GM23338 (cell line): ENCODE data around the gene DMD. TPM values are rescaled to one million over a fixed set of nuclear protein-coding genes. Genes with fewer than 3 reads are reported as not detected.
A peak's percentile ranks its signal among the peaks of the same experiment; 100 is the strongest.

Experiments
- ATAC-seq: fragments of 200-7000 bp; cut with Tn5 transposase; 3 replicates; pipeline ENCODE4 v1.9.1; 2020
- DNase-seq: peaks from one replicate; pipeline ENCODE4 v3.0.0-alpha.2; 2015; ENCODE audit warnings: low spot score
- H2AFZ ChIP-seq: fragments of 200-600 bp; sonication (generic); 2 replicates; pipeline ENCODE4 v1.8.0; 2016; ENCODE audit warnings: antibody characterized with exemption, mild to moderate bottlenecking, moderate library complexity
- H3F3A ChIP-seq: fragments of 200-600 bp; sonication (generic); replicated peaks from 2 replicates; pipeline ENCODE4 v1.8.0; 2017; ENCODE audit warnings: antibody characterized with exemption, mixed run types, low read depth
- H3K27ac ChIP-seq: fragments of 200-600 bp; sonication (generic); 2 replicates; pipeline ENCODE4 v1.6.1; 2016; ENCODE audit warnings: low read depth
- H3K27me3 ChIP-seq: fragments of 200-600 bp; sonication (generic); 2 replicates; pipeline ENCODE4 v1.8.0; 2016; ENCODE audit warnings: mild to moderate bottlenecking, mixed run types, moderate library complexity; ENCODE audit not compliant: insufficient read depth
- H3K36me3 ChIP-seq: fragments of 200-600 bp; sonication (generic); 2 replicates; pipeline ENCODE4 v1.8.0; 2016; ENCODE audit warnings: mild to moderate bottlenecking; ENCODE audit not compliant: insufficient read depth
- H3K4me1 ChIP-seq: fragments of 200-600 bp; sonication (generic); 2 replicates; pipeline ENCODE4 v1.8.0; 2016; ENCODE audit warnings: mild to moderate bottlenecking, moderate library complexity; ENCODE audit not compliant: insufficient read depth
- H3K4me2 ChIP-seq: fragments of 200-600 bp; sonication (generic); 2 replicates; pipeline ENCODE4 v1.7.1; 2017; ENCODE audit warnings: mixed run types
- H3K4me3 ChIP-seq: fragments of 200-600 bp; sonication (generic); 2 replicates; pipeline ENCODE4 v1.6.1; 2016; ENCODE audit warnings: mixed run types
- H3K79me2 ChIP-seq: fragments of 200-600 bp; sonication (generic); replicated peaks from 2 replicates; pipeline ENCODE4 v1.8.0; 2017; ENCODE audit warnings: mild to moderate bottlenecking; ENCODE audit not compliant: insufficient read depth
- H3K9me2 ChIP-seq: fragments of 200-600 bp; sonication (generic); 2 replicates; pipeline ENCODE4 v1.8.0; 2017; ENCODE audit not compliant: insufficient read depth
- H4K20me1 ChIP-seq: fragments of 200-600 bp; sonication (generic); replicated peaks from 2 replicates; pipeline ENCODE4 v1.8.0; 2017; ENCODE audit warnings: mild to moderate bottlenecking; ENCODE audit not compliant: insufficient read depth
- H3K27ac Mint-ChIP-seq: 2 replicates; pipeline ENCODE4 v1.8.0; 2020; ENCODE audit warnings: inconsistent platforms, mild to moderate bottlenecking, moderate library complexity, mixed read lengths
- H3K27me3 Mint-ChIP-seq: 3 replicates; pipeline ENCODE4 v1.8.0; 2022; ENCODE audit warnings: low read depth, mild to moderate bottlenecking, moderate library complexity, mixed read lengths, inconsistent platforms; ENCODE audit not compliant: insufficient read depth, poor library complexity
- H3K36me3 Mint-ChIP-seq: 3 replicates; pipeline ENCODE4 v1.8.0; 2021; ENCODE audit warnings: low read depth, mild to moderate bottlenecking, inconsistent platforms, moderate library complexity, mixed read lengths
- H3K4me1 Mint-ChIP-seq: 3 replicates; pipeline ENCODE4 v1.8.0; 2020; ENCODE audit warnings: mild to moderate bottlenecking, inconsistent platforms, mixed read lengths
- H3K4me3 Mint-ChIP-seq: 3 replicates; pipeline ENCODE4 v1.8.0; 2021; ENCODE audit warnings: moderate library complexity, mild to moderate bottlenecking, inconsistent platforms, mixed read lengths
- H3K9me3 Mint-ChIP-seq: 3 replicates; pipeline ENCODE4 v1.8.0; 2020; ENCODE audit warnings: moderate library complexity, mild to moderate bottlenecking, inconsistent platforms, mixed read lengths
- CREB1 ChIP-seq: fragments of 250-450 bp; sonication (Bioruptor Pico); IDR thresholded peaks from 2 replicates; pipeline ENCODE4 v1.5.0; 2020; ENCODE audit warnings: low read depth, mild to moderate bottlenecking, moderate library complexity
- ZNF114 ChIP-seq: fragments of 250-450 bp; sonication (Bioruptor Pico); IDR thresholded peaks from 2 replicates; pipeline ENCODE4 v1.5.0; 2020; ENCODE audit warnings: mild to moderate bottlenecking, moderate library complexity
- ZNF331 ChIP-seq: fragments of 250-450 bp; sonication (Bioruptor Pico); IDR thresholded peaks from 2 replicates; pipeline ENCODE4 v1.5.0; 2020; ENCODE audit warnings: low read depth, mild to moderate bottlenecking, moderate library complexity
- ZNF462 ChIP-seq: fragments of 250-450 bp; sonication (Bioruptor Pico); IDR thresholded peaks from 2 replicates; pipeline ENCODE4 v1.5.0; 2020; ENCODE audit warnings: mild to moderate bottlenecking, moderate library complexity
- polyA plus RNA-seq: library from polyadenylated mRNA; unstranded; fragments of >200 nt; fragmentation: Nextera tagmentation; extraction: Ambion mirVana; gene quantifications from 2 replicates; pipeline ENCODE4 v1.2.1, GENCODE V29; 2016
- total RNA-seq: library from RNA; depleted of rRNA; stranded (reverse); fragments of >200 nt; shearing (Covaris generic); gene quantifications from 2 replicates; pipeline ENCODE4 v1.2.3, GENCODE V29; 2014
- TF ChIP-seq, protein P1 (sequence below), 2 experiments: fragments of 200-600 bp in 1 of 2; sonication (generic) in 1 of 2; conservative IDR thresholded peaks; 2 replicates each; pipeline versions ENCODE4 v1.5.1 to v1.6.1; 2016 to 2017; ENCODE audit warnings: antibody characterized with exemption in 2 of 2, low read depth in 2 of 2, mild to moderate bottlenecking in 2 of 2, moderate library complexity in 1 of 2
- TF ChIP-seq, protein P2 (sequence below): IDR thresholded peaks from one replicate; pipeline ENCODE4 v1.6.1; 2018; ENCODE audit warnings: antibody characterized with exemption; ENCODE audit not compliant: unreplicated experiment

Gene DMD
- total and polyA plus RNA-seq, 2 experiments from 2014 or later, result 4.5 to 7.6 TPM

DNA sequence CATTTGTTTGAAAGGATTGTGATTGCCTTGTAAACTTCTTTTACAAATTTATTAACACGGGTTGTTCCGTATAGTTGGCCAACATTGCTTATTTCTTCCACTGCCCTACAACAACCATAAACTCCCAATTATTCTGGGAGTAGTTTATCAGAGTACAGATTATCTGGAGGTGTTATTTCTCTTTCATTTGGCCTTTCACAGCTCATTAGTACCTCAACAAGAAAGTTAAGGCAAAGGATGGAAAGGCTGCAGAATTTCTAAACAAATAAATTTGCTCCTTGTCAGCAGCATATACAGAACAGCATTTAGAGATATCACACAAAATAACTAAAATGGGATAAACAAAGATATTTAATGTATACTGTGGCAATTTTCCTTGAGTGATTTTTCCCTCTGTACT, 548.8 kb downstream of the DMD start:
- Histone ChIP-seq H4K20me1 (no peaks in the 10 kb centered on the region), H3K4me2 (no peak overlapping the region), H3K4me1 (no peaks in the 10 kb centered on the region), H2AFZ (no peak overlapping the region), H3F3A (no peaks in the 10 kb centered on the region), H3K9me2 (no peaks in the 10 kb centered on the region), H3K4me3 (no peak overlapping the region), H3K36me3 (no peaks in the 10 kb centered on the region), H3K79me2 (no peaks in the 10 kb centered on the region), H3K27me3 (no peaks in the 10 kb centered on the region), H3K27ac (no peak overlapping the region)
- Mint-ChIP-seq H3K4me3 (no peak overlapping the region), H3K27me3 (no peaks in the 10 kb centered on the region), H3K27ac (no peak overlapping the region), H3K9me3 (no peaks in the 10 kb centered on the region), H3K4me1 (no peaks in the 10 kb centered on the region), H3K36me3 (no peaks in the 10 kb centered on the region)
- ATAC-seq, result no peak
- DNase-seq, result no peak
- TF ChIP-seq ZNF331 (CRISPR knock-in tag) (no peak), ZNF114 (CRISPR knock-in tag) (no peak)

DNA sequence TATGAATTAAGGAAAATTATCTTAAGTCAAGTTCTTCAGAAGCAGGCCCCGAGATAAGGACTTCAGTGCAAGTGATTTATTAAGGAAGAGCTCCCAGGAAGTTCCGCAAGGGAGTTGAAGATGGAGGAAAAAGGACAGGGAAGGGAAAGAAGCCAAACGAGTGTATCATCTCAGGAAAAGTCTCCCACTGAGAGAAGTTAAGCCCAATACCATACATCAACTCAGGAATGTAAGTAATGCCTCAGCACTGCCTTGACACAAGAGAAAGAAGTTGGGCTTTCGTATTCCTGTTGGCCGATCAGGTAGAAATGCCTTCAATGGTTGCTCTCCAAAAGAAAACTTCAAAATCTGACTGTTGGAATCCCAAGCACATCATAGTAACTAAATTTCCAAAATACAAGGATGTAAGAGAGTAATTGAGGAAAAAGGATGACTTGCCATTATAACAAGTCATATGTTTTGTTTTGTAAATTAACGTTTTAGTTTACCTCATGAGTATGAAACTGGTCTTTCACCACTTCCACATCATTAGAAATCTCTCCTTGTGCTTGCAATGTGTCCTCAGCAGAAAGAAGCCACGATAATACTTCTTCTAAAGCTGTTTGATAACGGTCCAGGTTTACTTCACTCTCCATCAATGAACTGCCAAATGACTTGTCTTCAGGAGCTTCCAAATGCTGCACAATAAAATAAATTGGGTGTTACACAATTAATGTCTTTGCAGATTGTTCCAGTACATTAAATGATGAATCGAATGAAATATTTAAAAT, 566.7 kb downstream of the DMD start:
- Histone ChIP-seq H4K20me1 (no peaks in the 10 kb centered on the region), H3K4me1 (no peaks in the 10 kb centered on the region), H3K27me3 (no peaks in the 10 kb centered on the region), H3K27ac (no peak overlapping the region), H3K4me3 (no peak overlapping the region), H3K79me2 (no peaks in the 10 kb centered on the region), H3K4me2 (no peak overlapping the region), H3K36me3 (no peaks in the 10 kb centered on the region), H3K9me2 (no peaks in the 10 kb centered on the region), H3F3A (no peaks in the 10 kb centered on the region), H2AFZ (no peak overlapping the region)
- H3K27ac Mint-ChIP-seq, result no peak overlapping the region; the same call in 1 of the 2 replicates
- H3K4me3 Mint-ChIP-seq, result no peak overlapping the region
- TF ChIP-seq ZNF462 (peak; percentile 83), CREB1 (CRISPR knock-in tag) (no peak), ZNF331 (CRISPR knock-in tag) (no peak)
- TF ChIP-seq, protein P1, sequence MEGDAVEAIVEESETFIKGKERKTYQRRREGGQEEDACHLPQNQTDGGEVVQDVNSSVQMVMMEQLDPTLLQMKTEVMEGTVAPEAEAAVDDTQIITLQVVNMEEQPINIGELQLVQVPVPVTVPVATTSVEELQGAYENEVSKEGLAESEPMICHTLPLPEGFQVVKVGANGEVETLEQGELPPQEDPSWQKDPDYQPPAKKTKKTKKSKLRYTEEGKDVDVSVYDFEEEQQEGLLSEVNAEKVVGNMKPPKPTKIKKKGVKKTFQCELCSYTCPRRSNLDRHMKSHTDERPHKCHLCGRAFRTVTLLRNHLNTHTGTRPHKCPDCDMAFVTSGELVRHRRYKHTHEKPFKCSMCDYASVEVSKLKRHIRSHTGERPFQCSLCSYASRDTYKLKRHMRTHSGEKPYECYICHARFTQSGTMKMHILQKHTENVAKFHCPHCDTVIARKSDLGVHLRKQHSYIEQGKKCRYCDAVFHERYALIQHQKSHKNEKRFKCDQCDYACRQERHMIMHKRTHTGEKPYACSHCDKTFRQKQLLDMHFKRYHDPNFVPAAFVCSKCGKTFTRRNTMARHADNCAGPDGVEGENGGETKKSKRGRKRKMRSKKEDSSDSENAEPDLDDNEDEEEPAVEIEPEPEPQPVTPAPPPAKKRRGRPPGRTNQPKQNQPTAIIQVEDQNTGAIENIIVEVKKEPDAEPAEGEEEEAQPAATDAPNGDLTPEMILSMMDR (conservative IDR thresholded peaks at IDR 0.05; ENCODE audit: low read depth in 2 of 2), result no peak
- TF ChIP-seq, protein P2, sequence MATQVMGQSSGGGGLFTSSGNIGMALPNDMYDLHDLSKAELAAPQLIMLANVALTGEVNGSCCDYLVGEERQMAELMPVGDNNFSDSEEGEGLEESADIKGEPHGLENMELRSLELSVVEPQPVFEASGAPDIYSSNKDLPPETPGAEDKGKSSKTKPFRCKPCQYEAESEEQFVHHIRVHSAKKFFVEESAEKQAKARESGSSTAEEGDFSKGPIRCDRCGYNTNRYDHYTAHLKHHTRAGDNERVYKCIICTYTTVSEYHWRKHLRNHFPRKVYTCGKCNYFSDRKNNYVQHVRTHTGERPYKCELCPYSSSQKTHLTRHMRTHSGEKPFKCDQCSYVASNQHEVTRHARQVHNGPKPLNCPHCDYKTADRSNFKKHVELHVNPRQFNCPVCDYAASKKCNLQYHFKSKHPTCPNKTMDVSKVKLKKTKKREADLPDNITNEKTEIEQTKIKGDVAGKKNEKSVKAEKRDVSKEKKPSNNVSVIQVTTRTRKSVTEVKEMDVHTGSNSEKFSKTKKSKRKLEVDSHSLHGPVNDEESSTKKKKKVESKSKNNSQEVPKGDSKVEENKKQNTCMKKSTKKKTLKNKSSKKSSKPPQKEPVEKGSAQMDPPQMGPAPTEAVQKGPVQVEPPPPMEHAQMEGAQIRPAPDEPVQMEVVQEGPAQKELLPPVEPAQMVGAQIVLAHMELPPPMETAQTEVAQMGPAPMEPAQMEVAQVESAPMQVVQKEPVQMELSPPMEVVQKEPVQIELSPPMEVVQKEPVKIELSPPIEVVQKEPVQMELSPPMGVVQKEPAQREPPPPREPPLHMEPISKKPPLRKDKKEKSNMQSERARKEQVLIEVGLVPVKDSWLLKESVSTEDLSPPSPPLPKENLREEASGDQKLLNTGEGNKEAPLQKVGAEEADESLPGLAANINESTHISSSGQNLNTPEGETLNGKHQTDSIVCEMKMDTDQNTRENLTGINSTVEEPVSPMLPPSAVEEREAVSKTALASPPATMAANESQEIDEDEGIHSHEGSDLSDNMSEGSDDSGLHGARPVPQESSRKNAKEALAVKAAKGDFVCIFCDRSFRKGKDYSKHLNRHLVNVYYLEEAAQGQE, result no peak
- peak; percentile 45 for ATAC-seq
- H3K9me3 Mint-ChIP-seq, result no peaks in the 10 kb centered on the region
- peak; percentile 37 for DNase-seq
- no peaks in the 10 kb centered on the region for H3K36me3 Mint-ChIP-seq
- H3K27me3 Mint-ChIP-seq, result no peaks in the 10 kb centered on the region
- H3K4me1 Mint-ChIP-seq, result peaks cover 14% of the 10 kb centered on the region; the same call in 2 of the 3 replicates
